Inflammatory macrophage treated with lipopolysaccharide for 1 hour (primary cell): ENCODE measurements around the gene PDGFA.

Source experiments
- DNase-seq, 2 donors: peaks; one replicate each; pipeline ENCODE4 v3.0.0-alpha.2; 2020 to 2022

The PDGFA gene

DNA sequence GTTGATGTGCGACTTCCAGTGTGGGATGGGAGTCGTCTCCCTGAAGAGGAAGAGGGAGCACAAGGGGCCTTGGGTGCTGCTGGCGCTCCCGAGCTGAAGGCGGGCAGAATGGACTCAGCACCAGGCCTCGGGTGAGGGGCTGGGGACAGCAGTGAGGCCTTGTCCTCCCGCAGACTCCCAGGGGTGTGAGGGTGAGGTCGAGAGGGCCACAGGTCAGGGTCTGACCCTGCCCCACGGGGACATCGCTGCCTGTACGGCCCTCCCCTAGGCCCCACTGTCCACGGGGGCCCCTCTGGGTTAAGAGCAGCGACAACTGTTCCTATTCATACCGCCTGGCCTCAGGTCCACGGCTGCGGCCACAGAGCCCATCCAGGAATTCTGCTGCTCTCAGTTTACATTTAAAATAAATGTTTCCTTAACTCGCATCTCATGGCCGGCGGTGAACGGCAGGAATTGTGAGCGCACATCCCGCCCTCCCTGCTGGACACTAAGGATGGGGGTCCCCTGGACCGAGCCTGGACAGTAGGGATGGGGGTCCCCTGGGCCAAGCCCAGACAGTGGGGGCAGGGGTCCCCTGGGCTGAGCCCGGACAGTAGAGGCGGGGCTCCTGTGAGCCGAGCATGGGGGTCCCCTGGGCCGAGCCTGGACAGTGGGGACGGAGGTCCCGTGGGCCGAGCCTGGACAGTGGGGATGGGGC is 61.7 kb downstream of the PDGFA start:
- DNase-seq: no peak

DNA sequence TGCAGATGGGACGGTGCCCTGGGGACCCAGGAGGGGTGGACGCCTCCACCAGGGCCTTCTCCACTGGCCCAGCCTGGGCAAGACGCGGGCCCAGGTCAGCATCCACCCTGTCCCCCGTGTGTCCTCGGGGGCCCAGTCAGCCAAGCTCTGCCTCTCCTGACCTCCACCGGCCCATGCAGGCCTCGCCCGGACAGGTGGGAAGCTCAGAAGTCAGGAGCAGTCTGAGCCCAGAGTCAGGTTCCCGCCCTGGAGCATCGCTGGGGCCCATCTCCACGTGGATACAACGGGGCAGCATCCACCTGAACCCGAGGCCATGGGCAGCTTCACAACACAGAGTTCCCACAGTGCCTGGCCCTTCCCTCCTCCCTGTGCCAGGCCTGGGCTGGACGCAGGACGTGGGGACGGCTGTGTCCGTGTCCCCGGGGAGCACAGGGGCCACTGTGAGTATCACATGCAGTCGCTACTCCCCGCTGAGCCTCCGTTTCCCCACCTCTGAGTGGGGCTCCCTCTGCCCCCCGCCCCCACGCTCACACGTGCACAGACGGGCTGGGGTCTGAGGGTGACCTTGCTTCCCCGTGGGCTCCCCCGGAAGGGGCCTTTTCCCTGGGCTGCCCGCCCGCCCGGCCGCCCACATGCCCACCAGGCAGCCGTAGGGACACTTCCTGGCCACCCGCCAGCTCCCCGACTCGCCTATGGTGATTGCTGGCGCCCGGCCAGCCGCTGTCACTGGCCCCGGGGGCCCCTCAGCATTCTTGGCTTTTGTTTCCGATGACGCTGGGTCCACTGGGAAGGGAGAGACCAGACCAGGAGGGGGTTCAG is 64.3 kb downstream of the PDGFA start:
- no peak for DNase-seq

DNA sequence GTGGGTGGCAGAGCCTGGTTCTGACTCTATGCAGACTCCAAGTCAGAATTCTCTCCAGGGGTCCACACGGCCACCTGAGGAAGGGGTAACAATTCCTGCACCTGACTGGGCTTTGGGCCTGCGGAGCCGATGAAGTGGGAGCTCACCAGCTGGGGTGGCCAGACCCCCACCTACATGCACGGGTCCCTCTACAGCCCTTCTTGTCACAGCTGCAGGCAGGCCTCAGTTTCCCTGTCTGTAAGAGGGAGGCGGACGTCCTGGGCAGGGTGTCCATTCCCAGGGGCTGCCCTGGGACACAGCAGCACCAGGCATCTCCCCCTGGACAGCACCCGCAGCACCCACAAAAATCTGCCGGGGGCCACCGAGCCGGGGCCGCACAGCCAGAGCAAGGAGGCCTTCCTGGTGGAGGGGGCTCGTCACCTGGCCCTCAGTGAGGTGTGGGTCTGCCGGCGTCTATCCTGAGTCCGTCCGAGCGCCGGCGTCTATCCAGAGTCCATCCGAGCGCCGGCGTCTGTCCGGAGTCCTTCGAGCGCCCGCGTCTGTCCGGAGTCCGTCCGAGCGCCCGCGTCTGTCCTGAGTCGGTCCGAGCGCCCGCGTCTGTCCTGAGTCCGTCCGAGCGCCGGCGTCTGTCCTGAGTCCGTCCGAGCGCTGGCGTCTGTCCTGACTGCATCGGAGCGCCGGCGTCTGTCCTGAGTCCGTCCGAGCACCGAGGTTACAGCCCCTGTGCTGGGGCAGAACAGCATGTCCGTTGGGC is 65.1 kb downstream of the PDGFA start:
- no peak for DNase-seq

DNA sequence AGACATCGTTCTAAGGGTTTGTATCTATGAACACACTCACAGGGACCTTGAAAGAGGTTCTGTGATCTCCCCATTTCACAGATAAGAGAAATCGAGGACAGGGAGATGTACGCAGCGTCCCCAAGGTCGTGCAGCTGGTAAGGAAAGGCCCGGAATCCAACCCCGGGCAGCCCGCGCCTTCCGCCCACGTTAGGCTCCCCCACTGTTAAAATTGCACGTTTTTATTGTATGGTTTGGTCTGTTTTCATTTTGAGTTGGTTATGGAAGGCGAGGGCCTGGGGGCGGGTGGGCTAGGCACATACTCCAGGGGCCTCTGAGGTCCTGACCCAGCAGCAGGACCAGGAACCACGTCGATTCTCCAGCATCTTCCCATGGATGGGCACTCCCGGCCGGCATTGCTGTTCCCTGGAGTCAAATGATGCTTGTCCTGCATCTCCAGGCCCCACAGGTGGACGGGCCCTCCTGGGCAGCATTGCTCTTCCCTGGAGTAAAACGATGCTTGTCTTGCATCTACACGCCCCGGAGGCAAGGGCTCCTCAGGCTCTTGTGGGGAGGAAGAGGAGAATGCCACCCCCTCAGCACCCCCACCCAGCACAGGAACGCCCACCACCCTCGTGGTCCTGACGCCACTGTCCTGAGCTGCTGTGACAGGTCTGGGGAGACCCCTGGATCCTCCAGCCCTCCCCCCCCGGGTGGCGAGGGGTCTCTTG is 65.9 kb downstream of the PDGFA start:
- no peak for DNase-seq

DNA sequence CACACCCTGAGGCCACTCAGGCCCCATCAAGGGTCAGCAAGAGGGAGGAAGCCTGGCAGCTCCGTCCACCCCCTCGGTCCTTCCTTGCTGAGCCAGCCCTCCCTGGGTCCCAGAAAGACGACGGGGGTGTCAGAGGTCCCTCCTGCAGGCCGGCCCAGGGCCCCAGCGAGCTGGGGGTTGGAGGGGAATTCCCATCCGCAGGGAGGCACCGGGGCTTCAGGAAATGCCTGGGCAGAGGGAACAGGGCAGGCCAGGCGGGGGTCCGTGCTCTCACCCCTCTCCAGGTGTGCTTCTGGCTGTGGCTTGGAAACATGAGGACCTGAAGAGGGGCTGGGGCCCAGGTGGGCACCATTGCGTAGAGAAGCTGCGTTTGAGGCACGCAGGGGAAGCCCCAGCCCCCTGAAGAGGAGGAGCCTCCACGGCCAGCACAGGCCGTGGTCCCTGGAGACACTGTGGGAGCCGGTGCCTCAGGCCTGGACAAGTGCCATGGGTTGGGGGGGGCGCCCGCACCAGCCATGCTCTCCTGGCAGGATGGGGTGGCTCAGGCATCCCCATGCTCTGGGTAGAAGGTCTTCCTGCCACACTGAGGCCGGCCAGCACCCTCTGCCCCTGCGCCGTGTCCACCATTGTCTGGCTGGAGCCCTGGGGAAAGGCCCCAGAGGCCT is 66.7 kb downstream of the PDGFA start:
- DNase-seq: no peak

DNA sequence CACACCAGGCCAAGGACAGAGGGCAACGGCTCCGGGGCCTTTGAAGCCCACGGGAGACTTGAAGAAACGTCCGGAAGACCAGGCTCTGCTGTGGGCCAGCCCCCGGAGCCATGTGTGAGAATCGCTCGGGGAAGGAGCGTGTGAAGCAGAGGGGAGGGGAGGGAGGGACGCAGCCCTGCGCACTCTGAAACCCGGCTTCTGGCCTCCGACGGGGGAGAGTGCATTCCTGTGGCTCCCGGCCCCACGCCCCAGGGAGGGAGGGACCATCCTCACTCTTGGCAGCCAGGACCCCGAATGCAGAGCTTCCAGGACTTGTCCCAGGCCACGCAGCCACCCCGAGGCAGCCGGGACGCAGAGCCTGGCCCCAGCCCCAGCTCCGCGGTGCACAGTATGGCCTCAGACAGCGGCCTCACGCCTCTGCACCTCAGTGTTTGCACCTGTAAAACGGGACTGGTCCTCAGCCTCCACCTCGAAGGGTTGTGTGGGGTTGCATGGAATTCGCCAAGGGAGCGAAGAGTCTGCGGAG is 67.4 kb downstream of the PDGFA start:
- no peak for DNase-seq

DNA sequence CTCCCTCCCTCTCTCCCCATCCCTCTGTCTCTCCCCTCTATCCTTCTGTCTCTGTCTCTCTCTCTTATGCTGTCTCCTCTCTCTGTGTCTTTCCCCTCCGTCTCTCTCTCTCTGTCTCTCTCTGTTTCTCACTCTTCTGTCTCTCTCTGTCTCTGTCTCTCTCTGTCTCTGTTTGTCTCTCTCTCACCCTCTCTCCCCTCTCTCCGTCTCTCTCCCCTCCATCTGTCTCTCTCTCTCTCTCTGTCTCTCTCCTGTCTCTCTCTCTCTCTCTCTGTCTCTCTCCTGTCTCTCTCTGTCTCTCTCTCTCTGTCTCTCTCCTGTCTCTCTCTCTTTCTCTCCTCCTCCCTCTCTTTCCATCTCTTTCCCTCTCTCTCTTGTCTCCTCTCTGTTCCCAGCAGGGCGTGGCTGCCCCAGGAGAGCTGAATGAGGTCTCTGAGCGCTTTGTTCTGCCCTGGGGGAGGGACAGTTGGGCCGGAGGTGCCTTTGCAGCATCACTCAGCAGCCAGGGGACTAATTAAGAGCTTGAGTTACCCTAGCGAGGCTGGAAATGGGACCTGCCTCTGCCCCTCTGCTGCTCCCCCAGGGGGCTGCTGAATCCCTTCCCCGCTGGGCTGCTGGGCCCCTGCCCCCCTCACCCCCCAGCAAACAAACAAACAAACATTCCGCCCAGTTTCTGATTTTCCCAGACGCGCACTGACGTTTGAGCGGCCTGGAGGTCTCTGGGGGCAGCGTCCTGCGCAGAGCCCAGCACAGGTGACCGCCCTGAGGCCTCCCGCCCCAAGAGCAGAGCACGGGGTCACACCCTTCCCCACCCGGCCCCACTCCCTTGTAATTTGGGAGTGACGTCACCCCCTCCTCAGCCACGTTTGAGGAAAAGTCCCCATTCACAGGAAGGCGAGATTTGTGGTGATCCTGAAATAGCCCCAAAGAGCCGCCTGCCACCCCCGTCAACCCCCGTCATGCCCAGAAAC is 68.1 kb downstream of the PDGFA start:
- no peak for DNase-seq

DNA sequence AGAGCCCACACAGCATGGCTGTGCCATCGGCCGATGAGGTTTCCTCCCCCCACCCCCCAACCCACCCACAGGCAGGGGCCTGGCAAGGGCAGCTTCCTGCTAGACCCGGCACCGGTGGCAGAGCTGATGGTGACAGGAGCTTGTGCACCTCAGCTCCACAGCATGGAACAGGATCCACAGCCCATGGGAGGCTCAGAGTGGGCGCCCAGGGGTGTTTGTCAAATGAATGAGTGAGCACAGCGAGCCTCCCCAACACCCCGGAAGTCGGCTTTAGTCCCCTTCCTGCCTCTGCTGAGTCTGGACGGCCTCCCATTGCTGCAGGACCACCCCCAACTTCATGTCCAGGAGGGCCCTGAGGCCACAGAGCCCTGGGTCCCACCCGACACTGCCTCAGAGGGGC is 68.9 kb downstream of the PDGFA start:
- DNase-seq: no peak

DNA sequence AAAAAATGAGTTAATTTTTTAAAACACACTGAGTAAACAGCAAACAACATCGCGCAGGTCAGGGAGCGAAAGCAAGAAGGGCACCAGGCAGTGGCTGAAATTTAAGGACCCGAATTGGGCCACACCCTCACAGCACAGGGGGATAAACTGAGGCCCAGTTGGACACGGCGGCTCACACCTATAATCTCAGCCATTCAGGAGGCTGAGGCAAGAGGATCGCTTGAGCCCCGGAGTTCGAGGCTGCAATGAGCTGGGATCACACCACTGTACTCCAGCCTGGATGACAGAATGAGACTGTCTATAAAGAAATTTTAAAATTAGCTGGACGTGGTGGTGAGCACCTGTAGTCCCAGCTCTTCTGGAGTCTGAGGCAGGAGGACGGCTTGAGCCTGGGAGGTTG is 69.6 kb downstream of the PDGFA start:
- no peak for DNase-seq

DNA sequence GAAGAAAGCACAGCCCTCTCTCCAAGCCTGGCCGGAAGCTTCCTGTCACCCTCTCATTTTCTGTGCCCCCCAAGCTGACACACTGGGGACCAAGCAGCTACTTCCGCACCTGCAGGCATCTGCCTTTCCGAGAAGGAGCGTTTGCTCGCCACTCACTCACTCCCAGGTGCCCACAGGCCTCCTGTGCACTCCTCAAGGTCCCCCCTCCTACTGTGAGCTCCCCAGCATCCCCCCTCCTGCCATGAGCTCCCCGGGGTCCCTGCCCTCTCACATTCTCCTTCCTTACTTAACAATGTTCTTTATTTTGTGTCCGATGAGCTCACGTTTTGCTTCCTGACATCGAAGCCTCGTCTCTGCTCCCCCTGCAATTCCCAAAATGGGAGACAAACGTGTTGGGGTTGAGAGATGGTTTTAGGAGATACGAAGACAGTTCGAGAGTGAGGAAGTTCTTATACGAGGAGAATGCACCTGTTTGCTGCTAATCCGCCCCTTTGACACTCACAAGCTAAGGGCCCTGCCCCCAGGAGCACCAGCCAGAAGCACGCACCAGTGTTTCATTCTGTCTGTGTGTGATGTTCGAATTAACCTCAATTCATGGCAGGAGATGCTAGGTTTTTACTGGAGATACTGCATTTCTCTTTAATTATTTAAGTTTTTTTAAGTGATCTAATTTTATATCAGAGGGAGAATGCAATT is 70.2 kb downstream of the PDGFA start:
- no peak for DNase-seq

DNA sequence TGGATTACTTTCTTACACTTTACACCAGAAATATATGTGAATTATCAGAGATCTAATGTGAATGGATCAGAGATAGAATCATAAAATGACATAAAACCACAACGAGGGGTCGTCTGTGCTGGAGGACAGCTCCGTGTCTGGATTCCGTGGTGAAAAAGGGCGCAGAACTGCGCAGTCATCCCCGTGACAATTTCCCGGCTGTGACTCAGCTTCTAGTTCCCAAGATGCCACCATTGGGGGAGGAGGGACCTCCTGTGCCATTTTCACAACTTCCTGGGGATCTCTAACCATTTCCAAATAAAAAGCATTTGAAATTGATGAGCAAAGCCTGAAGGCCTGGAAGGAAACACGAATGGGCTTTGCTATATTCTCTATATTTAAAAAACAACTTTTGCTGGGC is 72.1 kb downstream of the PDGFA start:
- DNase-seq: no peak
